ENCODE results near the gene DGKE.

DGKE gene
- 62.7 to 71.9 reads per million in 2 donors for total RNA-seq

DNA sequence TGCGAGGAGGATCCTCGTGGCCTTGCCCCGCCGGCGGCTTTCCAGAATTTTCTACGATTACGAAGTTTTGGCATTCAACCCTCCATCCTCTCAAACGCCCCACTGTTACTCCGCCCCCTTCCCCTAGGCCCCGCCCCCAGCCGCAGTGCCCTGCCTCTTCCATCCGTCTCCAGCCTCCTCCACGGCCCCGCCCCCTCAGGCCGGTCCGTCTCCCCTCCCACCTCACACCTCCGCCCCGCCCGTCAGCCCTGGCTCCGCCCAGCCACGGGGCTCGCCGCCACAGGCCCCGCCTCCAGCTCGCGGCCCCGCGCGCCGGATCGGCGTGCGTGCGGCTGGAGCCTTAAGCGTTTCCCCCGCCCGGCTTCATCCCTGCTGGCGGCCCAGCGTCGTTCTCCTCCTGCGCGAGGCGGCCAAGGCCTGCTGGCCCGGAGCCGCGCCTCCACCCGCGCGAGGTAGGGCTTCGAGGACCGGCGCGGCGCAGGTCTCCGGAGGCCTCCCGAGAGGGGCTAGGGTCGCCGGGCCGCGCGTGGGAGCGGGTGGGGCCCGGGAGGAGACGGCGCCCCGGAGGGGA lies at the start of gene DGKE, which contains the start of gene C17orf67:
TSS of gene DGKE (plus strand) at position 343 of the 571 bp plus-strand sequence. CDS start 645 bp downstream, outside the sequence.
TSS of gene C17orf67 (minus strand) at position 112 of the 571 bp plus-strand sequence. CDS start 18,110 bp downstream, outside the sequence.
- DNase-seq: peak; percentile 96 to 100 (median 98)

DNA sequence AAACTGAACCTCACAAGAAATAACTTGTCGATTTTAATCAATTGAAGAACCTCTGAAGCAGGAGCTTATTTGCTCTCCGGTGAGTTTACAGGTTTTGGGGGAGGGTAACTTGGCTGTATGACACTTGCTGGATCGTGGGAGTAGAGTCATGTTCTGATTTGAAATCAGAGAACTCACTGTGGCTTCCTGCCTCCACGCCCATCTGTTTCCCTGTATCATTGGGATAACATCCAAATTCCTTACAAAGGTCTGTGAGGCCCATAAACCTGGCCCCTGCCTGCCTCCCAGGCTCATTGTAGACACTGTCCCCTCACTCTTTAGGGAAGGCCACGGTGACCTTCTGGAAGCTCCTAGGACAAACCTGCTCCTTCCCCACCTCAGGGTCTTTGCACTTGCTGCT lies 48.5 kb upstream of the DGKE start:
- DNase-seq: no peak

DNA sequence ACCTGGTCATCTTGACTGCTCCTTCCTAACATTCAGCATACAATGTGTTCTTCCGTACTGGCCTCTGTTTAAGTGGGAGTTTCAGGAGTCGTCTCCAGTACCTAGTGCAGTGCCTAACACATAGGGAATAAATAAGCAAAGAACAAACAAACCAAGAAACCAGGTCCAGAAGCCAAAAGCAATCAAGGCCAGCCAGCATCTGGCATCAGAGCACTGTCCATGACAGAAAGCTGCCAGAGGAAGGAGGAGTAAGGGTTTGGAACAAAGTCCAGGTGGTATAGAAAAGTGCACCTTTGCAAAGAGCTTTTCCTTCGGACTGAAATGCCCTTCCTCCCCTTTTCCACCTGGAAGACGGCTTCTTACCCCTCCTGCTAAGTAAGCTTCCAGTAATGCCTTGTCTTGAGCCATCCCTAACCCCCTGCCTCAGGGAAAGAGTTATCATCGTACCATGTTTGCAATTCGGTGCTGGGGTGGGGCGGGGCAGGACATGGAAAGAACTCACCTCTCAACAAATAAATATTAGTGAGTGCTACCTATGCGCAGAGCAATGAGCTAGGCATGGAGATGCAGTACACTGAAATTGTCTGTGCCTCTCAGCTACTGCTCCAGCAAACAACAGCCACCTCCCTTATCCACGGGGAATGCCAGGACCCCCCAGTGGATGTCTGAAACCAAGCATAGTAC lies 47.8 kb upstream of the DGKE start:
- no peak for DNase-seq

DNA sequence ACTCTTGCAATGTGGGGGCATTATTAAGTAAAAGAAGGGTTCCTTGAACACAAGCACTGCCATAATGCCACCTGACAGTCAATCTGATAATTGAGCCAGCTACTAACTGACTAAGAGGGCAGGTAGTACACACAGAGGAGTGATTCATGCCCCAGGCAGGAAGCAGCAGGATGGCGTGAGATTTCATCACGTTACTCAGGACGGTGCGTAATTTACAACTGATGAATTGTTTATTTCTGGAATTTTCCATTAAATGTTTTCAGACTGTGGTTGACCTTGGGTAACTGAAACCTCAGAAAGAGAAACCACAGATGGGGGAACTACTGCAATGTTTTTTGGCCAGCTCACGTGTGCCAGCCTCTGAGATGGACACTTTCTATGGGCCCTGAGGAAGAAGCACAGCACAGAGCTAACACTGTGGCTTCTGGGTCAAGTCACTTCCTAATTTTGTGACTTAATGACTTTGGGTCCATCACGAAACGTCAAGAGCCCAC lies 46.9 kb upstream of the DGKE start:
- DNase-seq: peak in 3 of 5 experiments; percentile 0 to 91 (median 35)

DNA sequence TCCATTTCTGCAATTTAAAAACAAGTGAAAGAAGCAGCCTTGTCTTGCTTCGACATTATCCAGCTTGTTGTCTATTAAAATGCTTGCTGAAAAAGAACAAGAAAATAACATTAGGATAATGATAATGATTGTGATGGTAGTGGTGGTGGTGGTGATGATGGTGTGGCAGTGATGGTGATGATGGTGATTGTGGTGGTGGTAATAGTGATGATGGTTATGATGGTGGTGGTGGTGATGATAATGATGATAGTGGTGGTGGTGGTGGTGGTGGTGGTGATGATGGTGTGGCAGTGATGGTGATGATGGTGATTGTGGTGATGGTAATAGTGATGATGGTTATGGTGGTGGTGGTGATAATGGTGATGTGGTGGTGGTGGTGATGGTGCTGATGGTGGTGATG lies 41.7 kb upstream of the DGKE start:
- no peak for DNase-seq

DNA sequence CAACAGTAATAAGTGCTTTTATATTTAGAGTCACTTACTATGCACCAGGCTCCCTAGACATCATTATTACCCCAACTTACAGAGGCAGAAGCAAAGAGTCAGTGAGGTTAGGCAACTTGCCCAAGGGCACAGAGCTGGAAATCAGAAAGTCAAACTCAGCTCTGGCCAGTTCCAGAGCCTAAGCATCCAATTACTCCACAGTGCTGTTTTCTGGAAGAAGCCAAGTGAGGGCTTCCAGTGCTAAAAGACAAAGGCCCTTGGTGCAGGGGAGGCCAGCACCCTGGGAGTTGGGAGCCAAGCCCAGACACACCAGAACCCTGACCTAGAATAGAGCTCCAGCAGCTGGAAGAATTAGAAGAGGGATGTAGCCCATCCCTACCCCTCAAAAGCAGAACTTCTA lies 40.4 kb upstream of the DGKE start:
- DNase-seq: no peak

DNA sequence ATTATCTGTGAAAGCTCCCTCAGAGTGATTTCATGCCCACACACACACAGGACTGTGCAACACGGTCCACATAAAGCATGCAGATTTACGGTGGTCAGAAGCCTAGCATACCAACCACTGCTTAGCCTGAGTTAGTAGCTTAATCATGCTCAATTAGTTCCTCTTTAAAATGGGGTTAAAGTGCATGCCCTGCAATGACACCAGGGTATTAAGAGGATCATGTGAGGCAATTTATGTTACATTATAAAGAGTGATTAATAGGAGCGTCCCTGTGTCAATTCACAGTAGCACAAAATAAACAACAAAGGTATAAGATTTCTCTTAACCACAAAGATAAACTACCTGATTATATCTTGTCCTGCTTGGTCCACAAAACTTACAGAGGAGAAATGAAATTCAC lies 40.0 kb upstream of the DGKE start:
- no peak for DNase-seq

DNA sequence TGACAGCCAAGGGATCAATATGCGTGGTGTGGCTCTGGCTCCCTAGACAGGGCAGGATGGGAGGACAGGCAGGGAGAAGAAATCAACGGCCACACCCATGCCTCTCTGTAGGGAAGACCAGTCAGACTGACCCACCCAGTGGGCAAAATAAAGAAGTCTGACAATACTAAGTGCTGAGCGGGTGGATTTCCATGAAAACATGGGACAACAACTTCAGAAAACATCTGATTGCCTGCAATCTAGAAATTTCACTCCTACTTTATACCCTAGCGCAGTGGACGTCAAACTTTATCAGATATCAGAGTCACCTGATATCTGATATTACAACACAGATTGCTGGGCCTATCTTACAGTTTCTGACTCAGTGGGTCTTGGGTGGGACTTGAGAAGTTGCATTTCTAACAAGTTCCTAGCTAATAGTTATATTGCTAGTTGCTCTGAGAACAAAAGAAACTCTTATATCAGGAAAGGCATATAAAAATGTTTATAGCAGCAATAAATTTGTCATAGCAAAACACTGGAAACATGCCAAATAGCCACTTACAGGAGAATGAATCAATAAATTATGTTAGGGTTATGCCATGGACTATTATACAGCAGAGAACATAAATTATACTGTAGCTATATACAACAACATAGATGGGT lies 38.6 kb upstream of the DGKE start:
- DNase-seq: no peak

DNA sequence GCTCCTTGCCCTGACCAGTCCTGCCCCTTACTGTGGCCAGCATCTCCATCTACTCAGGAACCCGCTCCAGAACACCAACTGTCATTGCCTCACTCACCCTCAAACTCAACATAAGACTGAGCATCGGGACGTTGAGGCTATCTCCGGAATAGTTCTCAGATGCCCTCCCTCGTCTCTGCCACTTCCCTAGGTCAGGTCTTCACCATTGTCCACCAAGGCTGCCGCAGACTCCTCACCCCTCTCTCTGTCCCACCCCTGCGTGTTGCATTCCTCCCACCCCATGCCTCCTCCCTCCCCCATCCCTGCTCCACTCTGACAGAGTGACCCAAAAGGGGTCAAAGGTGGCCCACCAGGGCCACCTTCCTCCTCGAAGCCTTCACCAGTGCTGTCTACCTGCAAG lies 37.4 kb upstream of the DGKE start:
- DNase-seq: no peak

DNA sequence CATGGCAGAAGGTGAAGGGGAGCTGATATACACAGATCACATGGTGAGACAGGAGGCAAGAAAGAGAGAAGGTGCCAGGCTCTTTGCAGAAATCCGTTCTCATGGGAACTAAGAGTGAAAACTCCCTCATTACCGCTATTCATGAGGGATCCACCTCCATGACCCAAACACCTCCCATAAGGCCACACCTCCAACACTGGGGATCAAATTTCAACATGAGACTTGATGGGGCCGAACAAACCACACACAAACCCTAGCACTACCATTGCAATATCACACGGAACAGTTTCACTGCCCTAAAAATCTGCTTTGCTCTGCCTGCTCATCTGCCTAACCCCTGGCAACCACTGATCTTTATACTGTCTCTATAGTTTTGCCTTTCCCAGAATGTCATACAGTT lies 35.0 kb upstream of the DGKE start:
- no peak for DNase-seq

DNA sequence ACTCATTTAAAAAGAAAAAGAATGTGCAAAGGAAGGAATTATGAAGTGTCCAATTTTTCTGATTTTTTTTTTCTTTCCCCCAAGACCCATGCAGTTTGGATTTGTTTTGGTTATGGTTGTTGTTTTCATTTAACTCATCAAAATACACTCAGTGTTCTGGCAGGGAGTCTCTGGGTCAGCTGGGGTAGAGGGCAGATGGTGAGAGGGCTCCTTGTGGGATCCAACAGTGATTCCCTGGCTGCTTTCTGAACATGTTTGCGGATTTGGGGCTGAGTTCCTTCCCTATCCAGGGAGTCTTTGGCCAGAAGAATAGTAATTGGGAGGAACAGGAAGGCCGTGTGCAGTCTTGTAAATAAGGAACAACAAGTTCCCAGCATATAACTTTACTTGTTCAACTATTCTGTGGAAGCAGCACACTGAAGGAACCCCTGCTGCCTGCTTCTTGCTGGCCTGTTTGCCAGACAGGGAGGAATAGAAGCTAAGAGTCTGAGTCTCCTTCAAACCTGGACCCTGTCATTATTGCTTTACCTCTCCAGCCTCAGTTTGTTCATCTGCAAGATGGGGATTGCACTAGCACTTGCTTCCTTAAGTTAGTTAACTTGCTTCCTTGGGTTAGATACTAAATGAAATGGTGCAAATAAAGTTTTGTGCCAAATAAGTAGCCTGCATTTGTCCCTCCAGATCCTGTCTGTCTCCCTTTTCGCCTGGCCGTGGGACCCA lies 32.3 kb upstream of the DGKE start:
- DNase-seq: no peak

DNA sequence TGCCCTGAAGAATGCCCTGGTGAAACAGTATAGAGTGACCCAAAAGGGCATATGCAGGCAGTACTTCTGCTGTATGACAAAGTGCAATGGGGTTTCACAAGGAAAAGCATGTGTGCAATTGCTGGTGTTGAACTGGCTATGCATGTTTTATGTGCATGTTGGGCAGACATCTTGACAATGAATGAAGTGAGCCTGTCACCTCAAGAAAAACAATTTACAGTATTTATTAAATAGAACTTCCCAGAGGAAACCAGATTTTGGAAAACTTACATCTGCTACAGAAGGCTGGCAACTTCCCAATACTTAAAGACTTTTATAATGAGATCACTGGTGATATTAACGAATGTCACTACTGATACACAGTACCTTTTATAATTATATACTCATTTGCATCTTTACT lies 30.9 kb upstream of the DGKE start:
- no peak for DNase-seq

DNA sequence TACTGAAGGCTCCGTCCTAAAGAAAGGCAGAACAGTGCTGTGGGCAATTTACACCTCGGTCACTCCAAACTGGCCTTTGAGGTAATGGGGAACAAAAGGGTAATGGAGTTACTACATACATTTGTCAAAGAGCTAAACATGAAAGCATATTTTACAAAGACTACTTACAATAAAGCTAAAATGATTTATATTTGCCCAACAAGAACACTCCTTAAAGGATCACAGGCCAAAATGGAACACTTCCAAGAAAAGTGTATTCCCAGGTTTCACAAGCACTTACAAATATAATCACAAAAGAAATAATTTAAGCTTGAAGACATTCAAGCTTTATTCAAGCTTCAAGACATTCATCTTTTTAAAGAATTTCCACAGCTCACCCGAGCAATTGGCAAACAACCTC lies 29.5 kb upstream of the DGKE start:
- DNase-seq: no peak

DNA sequence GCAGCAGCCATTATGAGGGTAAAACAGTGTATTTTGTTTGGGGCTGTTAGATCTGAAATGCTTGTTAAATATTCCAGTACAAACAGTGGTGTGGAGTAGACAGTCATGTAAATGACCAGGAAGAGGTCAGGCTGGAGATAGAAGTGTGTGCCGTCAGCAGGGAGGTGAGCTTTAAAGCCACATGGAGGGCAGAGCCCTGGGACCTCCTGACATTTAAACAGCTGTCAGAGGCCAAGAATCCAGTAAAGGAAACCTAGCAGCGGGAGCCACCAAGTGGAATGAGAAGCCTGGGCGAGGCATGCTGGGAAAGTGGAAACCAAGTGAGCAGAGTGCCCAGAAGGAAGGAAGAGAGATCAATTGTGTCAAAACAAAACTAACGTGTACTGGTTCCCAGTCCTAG lies 27.0 kb upstream of the DGKE start:
- no peak for DNase-seq

DNA sequence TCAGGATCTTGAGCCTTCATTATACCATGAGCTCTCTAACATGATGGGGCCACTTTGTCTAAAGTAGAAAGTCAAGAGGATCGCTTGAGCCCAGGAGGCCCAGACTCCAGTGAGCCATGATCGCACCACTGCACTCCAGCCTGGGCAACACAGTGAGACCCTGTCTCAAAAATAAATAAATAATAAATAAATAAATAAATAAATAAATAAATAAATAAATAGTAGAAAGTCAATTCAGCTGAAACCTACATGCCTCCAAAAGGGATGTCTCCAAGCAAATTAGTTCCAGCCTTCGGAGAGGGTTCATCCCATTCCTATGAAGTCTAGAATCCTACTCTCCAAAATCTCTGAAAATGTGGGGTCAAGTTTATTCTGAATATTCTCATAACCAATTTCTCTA lies 26.2 kb upstream of the DGKE start:
- no peak for DNase-seq

DNA sequence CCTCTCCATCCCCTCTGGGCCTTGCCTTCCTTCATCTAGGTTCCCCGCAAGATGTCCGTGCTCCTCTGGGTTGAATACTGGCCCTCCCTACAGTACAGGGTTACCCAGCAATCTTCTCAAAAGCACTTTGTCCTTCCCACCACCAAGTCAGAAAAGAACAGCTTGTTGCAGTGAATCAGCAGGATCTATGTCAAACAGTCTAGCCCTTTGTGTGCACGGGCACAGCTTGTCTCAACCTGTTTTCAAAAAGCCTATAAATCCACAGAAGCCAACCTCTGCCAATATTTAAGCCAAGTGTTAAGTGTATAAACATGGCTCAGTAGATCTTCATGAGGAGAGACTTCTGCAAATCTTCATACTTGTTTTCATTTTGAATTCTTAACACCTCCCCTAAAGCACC lies 25.4 kb upstream of the DGKE start:
- no peak for DNase-seq

DNA sequence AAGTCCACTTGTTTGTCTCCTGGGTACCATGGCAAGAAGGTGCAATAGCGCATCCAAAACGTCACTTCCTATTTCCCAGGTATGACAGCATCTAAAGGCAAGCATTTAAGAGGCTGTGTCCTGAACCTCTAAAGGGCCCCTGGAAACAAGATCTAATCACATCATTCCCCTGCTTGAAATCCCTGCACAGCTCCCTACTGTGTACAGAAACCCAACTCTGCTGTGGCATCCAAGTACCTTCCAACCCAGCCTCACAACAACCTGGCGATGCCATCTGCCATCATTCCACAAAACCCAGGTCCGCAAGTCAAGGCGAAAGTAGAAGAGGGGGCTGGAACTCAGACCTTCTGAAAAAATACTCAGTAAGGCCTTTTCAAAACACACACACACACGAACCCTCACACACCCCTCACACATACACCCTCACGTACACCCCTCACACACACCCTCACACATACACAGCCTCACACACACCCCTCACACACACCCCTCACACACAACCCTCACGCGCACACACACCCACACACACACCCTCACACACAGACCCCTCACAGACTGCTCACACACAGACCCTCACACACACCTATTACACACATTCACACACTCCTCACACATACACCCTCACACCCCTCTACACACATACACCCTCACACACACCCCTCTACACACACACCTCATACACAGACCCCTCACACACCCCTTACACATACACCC lies 24.7 kb upstream of the DGKE start:
- no peak for DNase-seq

DNA sequence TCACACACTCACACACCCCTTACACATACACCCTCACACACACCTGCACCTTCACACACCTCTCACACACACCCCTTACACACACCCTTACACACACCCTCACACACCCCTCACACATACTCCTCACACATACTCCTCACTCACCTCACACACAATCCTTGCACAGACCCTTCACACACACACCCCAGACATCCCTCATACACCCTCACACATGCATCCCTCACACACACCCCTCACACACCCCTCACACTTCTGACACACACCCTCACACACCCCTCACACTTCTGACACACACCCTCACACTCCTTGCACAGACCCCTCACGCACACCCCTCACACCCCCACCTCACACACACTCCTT lies 24.2 kb upstream of the DGKE start:
- DNase-seq: no peak

DNA sequence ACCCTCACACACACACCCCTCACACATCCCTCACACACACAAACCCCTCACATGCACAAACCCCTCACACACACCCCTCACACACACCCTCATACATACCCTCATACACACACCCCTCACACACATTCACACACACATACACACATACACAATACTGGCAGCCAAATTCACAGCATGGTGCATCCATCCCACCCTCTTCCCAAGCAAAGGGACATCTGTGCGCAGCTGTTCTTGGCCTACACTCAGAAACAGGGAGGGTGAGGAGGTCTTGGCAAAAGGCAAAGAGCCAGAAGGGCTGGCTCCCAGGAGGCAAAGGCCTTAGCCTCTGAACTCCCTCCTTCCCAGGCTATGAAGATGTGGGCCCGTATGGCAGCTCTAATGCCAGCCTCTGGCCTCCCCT lies 23.6 kb upstream of the DGKE start:
- no peak for DNase-seq

DNA sequence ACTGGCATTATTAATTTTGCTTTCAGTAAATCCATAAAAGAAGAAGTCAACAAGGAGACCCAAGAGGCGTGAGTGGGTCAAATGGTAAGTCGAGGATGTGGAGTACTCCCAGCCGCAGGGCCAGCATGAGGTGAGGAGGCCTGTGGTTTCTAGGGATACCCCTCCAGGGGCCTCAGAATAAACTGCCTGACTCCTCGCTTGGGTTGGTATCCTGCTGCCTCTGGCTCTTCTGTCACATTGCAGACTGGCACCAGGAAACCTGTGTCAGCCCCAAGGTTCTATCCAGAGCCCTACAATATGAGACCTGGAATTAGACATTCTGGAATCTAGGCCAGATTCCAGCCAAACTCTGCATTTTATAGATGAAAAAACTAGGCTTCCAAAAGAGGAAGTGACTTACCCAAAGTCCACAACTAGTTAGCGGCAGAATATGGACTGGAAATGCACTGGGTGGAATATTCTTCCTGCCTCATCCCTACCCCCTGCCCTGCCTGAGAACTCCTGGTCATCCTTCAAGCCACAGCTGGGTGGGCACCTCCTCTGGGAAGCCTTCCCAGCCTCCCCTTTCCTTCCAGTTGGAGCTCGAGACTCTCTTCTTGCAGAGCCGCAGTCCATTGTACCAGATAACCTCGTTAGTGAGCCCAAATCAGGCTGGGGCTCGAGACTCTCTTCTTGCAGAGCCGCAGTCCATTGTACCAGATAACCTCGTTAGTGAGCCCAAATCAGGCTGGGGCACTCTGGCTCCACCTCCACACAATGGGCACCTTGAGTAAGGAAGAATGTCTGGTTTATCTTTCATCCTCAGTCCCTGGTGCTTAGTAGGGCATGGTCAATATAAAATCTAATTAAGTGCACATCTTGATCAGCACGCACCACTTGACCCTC lies 22.8 kb upstream of the DGKE start:
- no peak for DNase-seq

DNA sequence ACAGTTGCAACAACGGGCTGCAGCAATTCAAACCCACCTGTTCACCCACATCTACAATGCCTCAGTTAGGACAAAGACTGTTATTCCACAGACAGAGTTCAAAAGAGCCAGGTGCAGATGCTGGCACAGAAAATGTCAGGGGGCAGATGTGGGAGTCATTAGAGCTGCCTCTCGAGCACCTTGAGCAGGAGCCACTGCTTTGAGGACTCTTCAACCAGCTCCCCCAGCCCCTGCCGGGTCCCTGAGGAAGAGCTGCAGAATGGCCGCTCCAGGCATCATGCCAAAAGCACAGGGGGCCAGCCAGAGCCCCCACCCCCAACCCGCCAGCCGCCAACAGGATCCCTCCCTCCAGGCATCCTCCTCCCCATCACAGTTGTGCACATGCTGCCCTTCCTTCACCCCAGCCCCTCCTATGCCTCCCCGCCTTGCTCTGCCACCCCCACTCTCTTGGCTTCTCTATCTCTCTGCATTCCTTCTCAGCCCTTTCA lies 21.0 kb upstream of the DGKE start:
- no peak for DNase-seq

DNA sequence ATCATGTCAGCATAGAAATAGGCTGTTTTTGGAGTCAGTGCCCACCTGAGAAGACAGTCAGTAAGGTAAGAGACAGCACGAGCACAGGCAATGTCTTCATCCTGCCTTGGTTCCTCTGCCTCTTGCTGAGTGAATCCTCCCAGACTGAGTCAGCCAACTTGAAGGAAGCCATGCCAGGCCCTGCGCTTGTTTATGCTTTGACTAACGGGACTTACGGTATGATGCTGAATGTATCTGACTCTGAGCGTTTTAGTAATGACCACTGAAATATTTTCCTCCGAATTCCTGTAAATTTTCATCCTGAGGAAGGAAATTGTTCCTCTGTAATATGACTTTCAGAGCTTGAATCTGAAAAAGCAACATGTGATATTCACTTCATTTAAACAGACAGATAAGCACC lies 18.2 kb upstream of the DGKE start:
- no peak for DNase-seq
